Measurements from ENCODE around the gene MRPL34. TPM values are rescaled to one million over a fixed set of nuclear protein-coding genes. Genes with fewer than 3 reads are reported as not detected.

MRPL34 gene
- total RNA-seq, 5 donors from 2014 or later (not counting 1 experiment from before 2014, with no cell fraction given) = 37.6 to 87.0 (median 69.3) TPM

DNA sequence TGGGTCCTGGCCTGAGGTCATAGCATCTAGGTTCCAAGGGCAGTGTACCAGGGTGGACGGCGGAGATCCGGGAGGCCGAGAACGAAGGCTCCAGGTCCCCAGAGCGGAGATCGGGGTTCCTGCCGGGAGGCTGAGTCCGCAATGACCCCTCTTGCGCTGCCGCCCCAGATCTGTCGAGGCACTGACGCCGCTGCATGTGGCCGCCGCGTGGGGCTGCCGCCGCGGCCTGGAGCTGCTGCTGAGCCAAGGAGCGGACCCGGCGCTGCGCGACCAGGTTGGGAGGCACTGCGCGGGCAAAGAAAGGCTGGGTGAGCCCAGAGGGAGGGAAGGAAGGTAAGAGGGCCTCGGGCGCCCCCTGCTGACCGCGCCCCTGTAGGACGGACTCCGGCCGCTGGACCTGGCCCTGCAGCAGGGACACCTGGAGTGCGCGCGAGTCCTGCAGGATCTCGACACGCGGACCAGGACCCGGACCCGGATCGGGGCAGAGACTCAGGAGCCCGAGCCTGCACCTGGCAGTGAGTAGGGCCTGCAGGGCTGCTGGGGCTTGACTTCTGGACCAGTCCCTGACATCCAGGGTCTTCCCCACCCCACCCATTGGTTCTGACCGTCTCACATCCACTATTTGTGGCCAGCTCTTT lies 23.1 kb upstream of the MRPL34 start:
- H3K27me3 Mint-ChIP-seq = peaks cover 0 to 2% of the 10 kb centered on the region in 2 donors
- 3% methylated on average over 45 of the region's 45 CpGs for WGBS (ENCODE audit: insufficient coverage)
- Histone ChIP-seq H3K36me3 (ENCODE audit: control insufficient read depth in 2 of 2, extremely low read depth in 1 of 2, insufficient read depth in 1 of 2, low read length in 1 of 2) (peaks cover 2 to 11% of the 10 kb centered on the region in 2 donors), H3K27ac (ENCODE audit: low read length) (no peak overlapping the region), H3K9me3 (no peaks in the 10 kb centered on the region), H3K4me3 (ENCODE audit: control insufficient read depth in 1 of 2, extremely low read depth in 1 of 2, low read length in 1 of 2) (peak overlapping the region; percentile 48 to 81), H3K4me1 (ENCODE audit: control insufficient read depth in 1 of 2, extremely low read depth in 1 of 2, insufficient read depth in 2 of 2, low read length in 2 of 2) (peaks cover 6 to 22% of the 10 kb centered on the region in 2 experiments), H3K27me3 (replicated peaks in 1 of 2; ENCODE audit: control insufficient read depth in 2 of 2, extremely low read depth in 1 of 2, insufficient read depth in 2 of 2, low read length in 1 of 2) (peaks cover 0 to 31% of the 10 kb centered on the region in 2 experiments)
- peaks cover under 1% of the 10 kb centered on the region for H3K36me3 Mint-ChIP-seq
- H3K4me1 Mint-ChIP-seq = peaks cover 4 to 7% (median 5%) of the 10 kb centered on the region in 3 donors
- ATAC-seq (replicated peaks in 1 of 4) (peak; percentile 92 to 94 (median 93)), DNase-seq (peak in 34 of 35 experiments; percentile 44 to 88 (median 62))
- H3K9me3 Mint-ChIP-seq = no peaks in the 10 kb centered on the region
- H3K4me3 Mint-ChIP-seq = peak overlapping the region; percentile 70 to 82 (median 77)
- ChIA-PET CTCF (interaction anchor here in 1 of 2 donors (2.1 kb wide), 1 partner anchor 16 kb away, joined by 10 read pairs; the partner anchor contains the start of gene BABAM1), POLR2A (no interaction called here)
- no peak overlapping the region for H3K27ac Mint-ChIP-seq

DNA sequence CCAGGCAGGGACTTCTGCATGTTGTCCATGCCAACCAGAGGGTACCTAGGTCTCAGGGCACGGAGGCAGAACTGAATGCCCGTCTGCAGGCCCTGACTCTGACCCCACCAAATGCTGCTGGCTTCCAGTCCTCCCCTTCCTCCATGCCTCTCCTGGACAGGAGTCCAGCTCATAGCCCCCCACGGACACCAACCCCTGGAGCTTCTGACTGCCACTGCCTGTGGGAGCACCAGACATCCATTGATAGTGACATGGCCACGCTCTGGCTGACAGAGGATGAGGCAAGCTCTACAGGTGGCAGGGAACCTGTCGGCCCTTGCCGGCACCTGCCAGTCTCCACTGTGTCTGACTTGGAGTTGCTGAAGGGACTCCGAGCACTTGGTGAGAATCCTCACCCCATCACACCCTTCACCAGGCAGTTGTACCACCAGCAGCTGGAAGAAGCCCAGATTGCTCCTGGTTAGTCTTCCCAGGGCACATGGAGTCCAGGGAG lies 22.1 kb upstream of the MRPL34 start:
- Mint-ChIP-seq H3K27me3 (peaks cover 0 to 5% of the 10 kb centered on the region in 2 donors), H3K9me3 (no peaks in the 10 kb centered on the region), H3K27ac (no peak overlapping the region), H3K4me3 (peak overlapping the region in 2 of 3 donors; percentile 43 to 77), H3K4me1 (peaks cover 4 to 7% (median 5%) of the 10 kb centered on the region in 3 donors), H3K36me3 (no peaks in the 10 kb centered on the region)
- ChIA-PET CTCF (no interaction called here), POLR2A (interaction anchor here in 1 of 2 donors (0.5 kb wide), 1 partner anchor 62 kb away, joined by 9 read pairs; no protein-coding TSS in a partner anchor)
- no peak overlapping the region for H3K27ac ChIP-seq (ENCODE audit: low read length)
- H3K9me3 ChIP-seq = no peaks in the 10 kb centered on the region
- ATAC-seq (replicated peaks in 1 of 4) (no peak), DNase-seq (no peak)
- peaks cover 6 to 22% of the 10 kb centered on the region in 2 experiments for H3K4me1 ChIP-seq (ENCODE audit: control insufficient read depth in 1 of 2, extremely low read depth in 1 of 2, insufficient read depth in 2 of 2, low read length in 2 of 2)
- H3K27me3 ChIP-seq (replicated peaks in 1 of 2; ENCODE audit: control insufficient read depth in 2 of 2, extremely low read depth in 1 of 2, insufficient read depth in 2 of 2, low read length in 1 of 2) = peaks cover 0 to 38% of the 10 kb centered on the region in 2 experiments
- peaks cover 0 to 7% of the 10 kb centered on the region in 2 donors for H3K36me3 ChIP-seq (ENCODE audit: control insufficient read depth in 2 of 2, extremely low read depth in 1 of 2, insufficient read depth in 1 of 2, low read length in 1 of 2)
- WGBS (ENCODE audit: insufficient coverage) = 93% methylated on average over 6 of the region's 7 CpGs
- H3K4me3 ChIP-seq (ENCODE audit: control insufficient read depth in 1 of 2, extremely low read depth in 1 of 2, low read length in 1 of 2) = no peak overlapping the region

DNA sequence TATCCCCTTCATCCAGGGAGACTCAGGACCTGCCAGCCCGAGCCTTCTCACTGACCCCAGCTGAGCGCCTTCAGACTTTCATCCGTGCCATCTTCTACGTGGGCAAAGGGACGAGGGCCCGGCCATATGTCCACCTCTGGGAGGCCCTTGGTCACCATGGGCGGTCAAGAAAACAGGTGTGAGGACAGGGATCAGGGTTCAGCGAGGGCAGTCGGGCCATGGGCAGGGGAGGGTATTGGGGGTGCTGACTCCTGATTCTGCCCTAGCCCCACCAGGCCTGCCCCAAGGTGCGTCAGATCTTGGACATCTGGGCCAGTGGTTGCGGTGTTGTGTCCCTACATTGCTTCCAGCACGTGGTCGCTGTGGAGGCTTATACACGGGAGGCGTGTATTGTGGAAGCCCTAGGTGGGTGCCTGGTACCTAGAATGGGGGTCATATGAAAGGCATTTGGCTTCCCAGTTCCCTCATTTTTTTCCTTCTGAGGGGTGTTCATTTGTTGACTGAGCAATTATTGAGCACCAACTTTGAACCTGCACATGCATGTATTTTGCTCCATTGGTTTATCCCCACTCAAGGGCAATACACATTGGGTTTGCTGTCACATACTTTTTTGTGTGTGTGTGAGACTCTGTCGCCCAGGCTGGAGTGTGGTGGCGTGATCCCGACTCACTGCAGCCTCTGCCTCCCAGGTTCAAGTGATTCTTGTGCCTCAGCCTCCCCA lies 20.1 kb upstream of the MRPL34 start:
- peaks cover 0 to 45% of the 10 kb centered on the region in 2 experiments for H3K27me3 ChIP-seq (replicated peaks in 1 of 2; ENCODE audit: control insufficient read depth in 2 of 2, extremely low read depth in 1 of 2, insufficient read depth in 2 of 2, low read length in 1 of 2)
- Mint-ChIP-seq H3K36me3 (no peaks in the 10 kb centered on the region), H3K27ac (no peak overlapping the region), H3K4me3 (no peak overlapping the region), H3K9me3 (no peaks in the 10 kb centered on the region), H3K4me1 (peaks cover 4 to 7% (median 5%) of the 10 kb centered on the region in 3 donors), H3K27me3 (peaks cover 0 to 7% of the 10 kb centered on the region in 2 donors)
- H3K27ac ChIP-seq (ENCODE audit: low read length) = no peak overlapping the region
- ATAC-seq (replicated peaks in 1 of 4) (no peak), DNase-seq (no peak)
- 90% methylated on average over 15 of the region's 18 CpGs for WGBS (ENCODE audit: insufficient coverage)
- CTCF ChIA-PET = no interaction called here
- POLR2A ChIA-PET = interaction anchor here in 1 of 2 donors (0.6 kb wide), 2 partner anchors 41 to 166 kb away, joined by 3 to 4 read pairs; no protein-coding TSS in a partner anchor
- no peaks in the 10 kb centered on the region for H3K9me3 ChIP-seq
- H3K4me3 ChIP-seq (ENCODE audit: control insufficient read depth in 1 of 2, extremely low read depth in 1 of 2, low read length in 1 of 2) = no peak overlapping the region
- H3K4me1 ChIP-seq (ENCODE audit: control insufficient read depth in 1 of 2, extremely low read depth in 1 of 2, insufficient read depth in 2 of 2, low read length in 2 of 2) = peaks cover 6 to 26% of the 10 kb centered on the region in 2 experiments
- no peaks in the 10 kb centered on the region for H3K36me3 ChIP-seq (ENCODE audit: control insufficient read depth in 2 of 2, extremely low read depth in 1 of 2, insufficient read depth in 1 of 2, low read length in 1 of 2)

DNA sequence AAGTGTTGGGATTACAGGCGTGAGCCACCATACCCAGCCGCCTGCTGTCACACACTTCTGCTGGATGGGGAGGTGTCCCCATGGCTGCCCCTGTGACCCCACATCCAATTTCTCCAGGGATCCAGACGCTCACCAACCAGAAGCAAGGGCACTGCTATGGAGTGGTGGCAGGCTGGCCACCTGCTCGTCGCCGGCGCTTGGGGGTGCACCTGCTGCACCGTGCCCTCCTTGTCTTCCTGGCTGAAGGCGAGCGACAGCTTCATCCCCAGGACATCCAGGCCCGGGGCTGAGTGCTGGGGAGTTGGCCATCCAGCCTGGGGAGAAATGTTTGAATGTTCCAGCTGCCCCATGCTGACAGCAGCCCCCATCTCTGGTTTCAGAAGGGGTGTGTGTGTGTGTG lies 19.4 kb upstream of the MRPL34 start:
- H3K4me1 ChIP-seq (ENCODE audit: control insufficient read depth in 1 of 2, extremely low read depth in 1 of 2, insufficient read depth in 2 of 2, low read length in 2 of 2) = peaks cover 6 to 23% of the 10 kb centered on the region in 2 experiments
- Mint-ChIP-seq H3K27ac (no peak overlapping the region), H3K9me3 (no peaks in the 10 kb centered on the region), H3K27me3 (peaks cover 0 to 7% of the 10 kb centered on the region in 2 donors), H3K4me3 (no peak overlapping the region), H3K4me1 (peaks cover 4 to 7% (median 5%) of the 10 kb centered on the region in 3 donors), H3K36me3 (no peaks in the 10 kb centered on the region)
- CTCF ChIA-PET = interaction anchor here in 1 of 2 donors (0.6 kb wide), 1 partner anchor 98 kb away, joined by 4 read pairs; no protein-coding TSS in a partner anchor
- no peaks in the 10 kb centered on the region for H3K36me3 ChIP-seq (ENCODE audit: control insufficient read depth in 2 of 2, extremely low read depth in 1 of 2, insufficient read depth in 1 of 2, low read length in 1 of 2)
- H3K27ac ChIP-seq (ENCODE audit: low read length) = no peak overlapping the region
- DNase-seq (no peak), ATAC-seq (replicated peaks in 1 of 4) (no peak)
- POLR2A ChIA-PET = interaction anchor here in 1 of 2 donors (0.7 kb wide), 1 partner anchor 407 kb away, joined by 5 read pairs; no protein-coding TSS in a partner anchor
- WGBS (ENCODE audit: insufficient coverage) = 94% methylated on average over 5 of the region's 11 CpGs
- no peaks in the 10 kb centered on the region for H3K9me3 ChIP-seq
- H3K4me3 ChIP-seq (ENCODE audit: control insufficient read depth in 1 of 2, extremely low read depth in 1 of 2, low read length in 1 of 2) = no peak overlapping the region
- peaks cover 0 to 39% of the 10 kb centered on the region in 2 experiments for H3K27me3 ChIP-seq (replicated peaks in 1 of 2; ENCODE audit: control insufficient read depth in 2 of 2, extremely low read depth in 1 of 2, insufficient read depth in 2 of 2, low read length in 1 of 2)

DNA sequence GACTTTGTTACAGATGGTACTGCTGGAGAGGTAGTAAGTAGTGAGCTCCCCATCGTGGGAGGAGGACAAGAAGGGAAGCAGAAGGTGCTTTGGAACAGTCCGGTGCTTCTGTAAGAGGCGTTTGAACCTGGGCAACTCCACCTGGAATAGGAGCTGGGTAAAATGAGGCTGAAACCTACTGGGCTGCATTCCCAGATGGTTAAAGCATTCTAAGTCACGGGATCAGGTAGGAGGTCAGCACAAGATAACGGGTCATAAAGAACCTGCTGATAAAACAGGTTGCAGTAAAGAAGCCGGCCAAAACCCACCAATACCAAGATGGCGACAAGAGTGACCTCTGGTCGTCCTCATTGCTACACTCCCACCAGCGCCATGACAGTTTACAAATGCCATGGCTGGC lies 18.9 kb upstream of the MRPL34 start:
- no peaks in the 10 kb centered on the region for H3K36me3 ChIP-seq (ENCODE audit: control insufficient read depth in 2 of 2, extremely low read depth in 1 of 2, insufficient read depth in 1 of 2, low read length in 1 of 2)
- H3K27me3 Mint-ChIP-seq = peaks cover 0 to 7% of the 10 kb centered on the region in 2 donors
- H3K4me3 Mint-ChIP-seq = no peak overlapping the region
- no peak overlapping the region for H3K27ac ChIP-seq (ENCODE audit: low read length)
- DNase-seq (no peak), ATAC-seq (replicated peaks in 1 of 4) (no peak)
- CTCF ChIA-PET = interaction anchor here in 1 of 2 donors (0.6 kb wide), 1 partner anchor 98 kb away, joined by 4 read pairs; no protein-coding TSS in a partner anchor
- 92% methylated on average over 7 of the region's 9 CpGs for WGBS (ENCODE audit: insufficient coverage)
- peaks cover 4 to 8% (median 7%) of the 10 kb centered on the region in 3 donors for H3K4me1 Mint-ChIP-seq
- H3K4me1 ChIP-seq (ENCODE audit: control insufficient read depth in 1 of 2, extremely low read depth in 1 of 2, insufficient read depth in 2 of 2, low read length in 2 of 2) = peaks cover 6 to 19% of the 10 kb centered on the region in 2 experiments
- POLR2A ChIA-PET = interaction anchor here (0.6 to 0.7 kb wide), 2 partner anchors 407 to 451 kb away, joined by 3 to 5 read pairs; no protein-coding TSS in a partner anchor
- no peaks in the 10 kb centered on the region for H3K9me3 Mint-ChIP-seq
- no peak overlapping the region for H3K4me3 ChIP-seq (ENCODE audit: control insufficient read depth in 1 of 2, extremely low read depth in 1 of 2, low read length in 1 of 2)
- H3K36me3 Mint-ChIP-seq = no peaks in the 10 kb centered on the region
- H3K27me3 ChIP-seq (replicated peaks in 1 of 2; ENCODE audit: control insufficient read depth in 2 of 2, extremely low read depth in 1 of 2, insufficient read depth in 2 of 2, low read length in 1 of 2) = peaks cover 0 to 34% of the 10 kb centered on the region in 2 experiments
- no peaks in the 10 kb centered on the region for H3K9me3 ChIP-seq
- H3K27ac Mint-ChIP-seq = no peak overlapping the region

DNA sequence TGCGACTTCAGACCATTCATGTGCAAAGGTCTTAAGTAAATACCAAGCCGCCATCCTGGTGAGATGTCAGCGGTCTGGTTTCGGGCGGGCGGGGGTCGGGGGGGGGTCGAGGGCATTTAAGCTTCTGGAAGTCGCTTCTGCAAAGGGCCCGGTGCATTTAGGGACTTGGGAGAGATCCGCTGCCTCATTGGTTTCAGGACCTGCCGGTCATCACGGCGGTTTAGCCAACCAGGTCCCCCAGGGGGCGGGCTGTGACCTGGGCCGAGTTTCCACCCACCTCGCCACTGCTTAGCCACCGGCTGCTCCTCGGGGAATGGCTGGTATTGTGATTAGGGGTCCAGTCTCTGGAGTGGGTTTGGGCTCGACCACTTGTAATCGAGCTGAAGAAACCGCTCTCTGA lies 16.2 kb upstream of the MRPL34 start:
- peaks cover 5 to 8% (median 6%) of the 10 kb centered on the region in 3 donors for H3K4me1 Mint-ChIP-seq
- H3K4me1 ChIP-seq (ENCODE audit: control insufficient read depth in 1 of 2, extremely low read depth in 1 of 2, insufficient read depth in 2 of 2, low read length in 2 of 2) = peaks cover 0 to 16% of the 10 kb centered on the region in 2 experiments
- H3K27ac Mint-ChIP-seq = no peak overlapping the region
- peak in 13 of 35 experiments; percentile 20 to 59 (median 28) for DNase-seq
- WGBS (ENCODE audit: insufficient coverage) = 15% methylated on average over 14 of the region's 22 CpGs
- peaks cover 0 to 5% of the 10 kb centered on the region in 2 donors for H3K36me3 ChIP-seq (ENCODE audit: control insufficient read depth in 2 of 2, extremely low read depth in 1 of 2, insufficient read depth in 1 of 2, low read length in 1 of 2)
- H3K9me3 ChIP-seq = no peaks in the 10 kb centered on the region
- no peak for ATAC-seq (replicated peaks in 1 of 4)
- ChIA-PET POLR2A (interaction anchor here in 1 of 2 donors (0.7 kb wide), 1 partner anchor 228 kb away, joined by 8 read pairs; no protein-coding TSS in a partner anchor), CTCF (interaction anchor here in 1 of 2 donors (0.6 kb wide), 1 partner anchor 28 kb away, joined by 4 read pairs; no protein-coding TSS in a partner anchor)
- no peak overlapping the region for H3K4me3 Mint-ChIP-seq
- H3K27me3 ChIP-seq (replicated peaks in 1 of 2; ENCODE audit: control insufficient read depth in 2 of 2, extremely low read depth in 1 of 2, insufficient read depth in 2 of 2, low read length in 1 of 2) = peaks cover 0 to 18% of the 10 kb centered on the region in 2 experiments
- H3K27me3 Mint-ChIP-seq = peaks cover 0 to 7% of the 10 kb centered on the region in 2 donors
- no peak overlapping the region for H3K4me3 ChIP-seq (ENCODE audit: control insufficient read depth in 1 of 2, extremely low read depth in 1 of 2, low read length in 1 of 2)
- H3K9me3 Mint-ChIP-seq = no peaks in the 10 kb centered on the region
- no peaks in the 10 kb centered on the region for H3K36me3 Mint-ChIP-seq
- H3K27ac ChIP-seq (ENCODE audit: low read length) = no peak overlapping the region

All from T-cell (primary cell).